ENCODE data around the gene PARD3.

PARD3 gene

DNA sequence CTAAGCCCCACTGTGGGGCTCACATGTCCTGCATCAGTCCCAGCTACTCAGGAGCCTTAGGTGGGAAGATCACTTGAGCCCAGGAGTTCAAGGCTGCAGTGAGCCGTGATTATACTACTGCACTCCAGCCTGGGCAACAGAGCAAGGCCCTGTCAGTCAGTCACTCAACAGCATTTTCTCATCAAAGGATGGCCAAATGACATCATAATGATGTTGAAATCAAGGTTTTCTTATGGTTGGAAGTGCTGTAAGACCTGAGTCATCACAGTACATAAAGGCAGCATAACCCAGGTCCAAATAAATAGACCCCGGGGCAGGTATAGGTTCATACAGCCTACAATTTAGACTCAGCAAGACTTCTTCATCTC is 341.1 kb downstream of the PARD3 start:
- Histone ChIP-seq H3K27me3 (ENCODE audit: control insufficient read depth in 1 of 2, insufficient read depth in 2 of 2, low read length in 2 of 2) (no peaks in the 10 kb centered on the region), H3K9me3 (ENCODE audit: control insufficient read depth in 2 of 2, low read length in 2 of 2) (no peaks in the 10 kb centered on the region), H3K4me3 (ENCODE audit: low read length in 2 of 2) (no peak overlapping the region), H3K36me3 (ENCODE audit: control insufficient read depth in 2 of 2, insufficient read depth in 2 of 2, low read length in 2 of 2) (peaks cover 0 to 3% of the 10 kb centered on the region in 2 donors), H3K4me1 (ENCODE audit: control insufficient read depth, insufficient read depth, low read length) (no peaks in the 10 kb centered on the region), H3K9ac (ENCODE audit: low read length in 2 of 2) (no peak overlapping the region), H3K27ac (ENCODE audit: low read length) (no peak overlapping the region)

DNA sequence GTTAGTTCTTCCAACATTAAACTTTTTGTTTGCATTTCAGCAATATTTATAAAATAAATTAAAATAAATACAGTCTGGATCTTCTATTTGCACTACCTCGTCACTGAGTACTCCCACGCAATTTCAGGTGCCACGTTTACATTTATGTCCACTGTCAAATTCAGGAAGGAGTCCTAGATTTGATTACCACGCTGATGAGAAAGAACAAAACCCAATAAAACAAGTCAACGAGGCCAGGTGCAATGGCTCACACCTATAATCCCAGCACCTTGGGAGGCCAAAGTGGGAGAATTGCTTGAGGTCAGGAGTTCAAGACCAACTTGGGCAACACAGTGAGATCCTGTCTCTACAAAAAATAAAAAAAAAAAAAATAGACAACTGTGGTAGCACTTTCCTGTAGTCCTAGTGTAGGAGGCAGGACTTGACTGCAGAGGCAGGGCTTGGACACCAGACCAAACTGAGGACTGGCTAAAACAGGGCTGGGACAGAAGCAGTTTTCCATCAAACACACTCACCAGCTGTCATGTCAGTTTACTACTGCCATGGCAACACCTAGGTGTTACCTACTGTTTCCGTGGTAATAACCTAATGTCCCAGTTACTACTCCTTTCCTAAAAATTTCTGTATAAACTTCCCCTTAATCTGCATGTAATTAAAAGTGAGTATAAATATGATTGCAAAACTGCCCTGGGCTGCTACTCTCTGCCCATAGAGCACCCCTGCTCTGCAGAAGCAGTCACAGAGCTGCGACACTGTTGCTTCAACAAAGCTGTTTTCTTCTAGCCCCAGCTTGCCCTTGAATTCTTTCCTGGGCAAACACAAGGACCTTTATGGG is 341.7 kb downstream of the PARD3 start:
- H3K4me3 ChIP-seq (ENCODE audit: low read length in 2 of 2): no peak overlapping the region
- no peaks in the 10 kb centered on the region for H3K4me1 ChIP-seq (ENCODE audit: control insufficient read depth, insufficient read depth, low read length)
- H3K9ac ChIP-seq (ENCODE audit: low read length in 2 of 2): no peak overlapping the region
- no peaks in the 10 kb centered on the region for H3K9me3 ChIP-seq (ENCODE audit: control insufficient read depth in 2 of 2, low read length in 2 of 2)
- no peak overlapping the region for H3K27ac ChIP-seq (ENCODE audit: low read length)
- peaks cover 0 to 3% of the 10 kb centered on the region in 2 donors for H3K36me3 ChIP-seq (ENCODE audit: control insufficient read depth in 2 of 2, insufficient read depth in 2 of 2, low read length in 2 of 2)
- H3K27me3 ChIP-seq (ENCODE audit: control insufficient read depth in 1 of 2, insufficient read depth in 2 of 2, low read length in 2 of 2): no peaks in the 10 kb centered on the region

DNA sequence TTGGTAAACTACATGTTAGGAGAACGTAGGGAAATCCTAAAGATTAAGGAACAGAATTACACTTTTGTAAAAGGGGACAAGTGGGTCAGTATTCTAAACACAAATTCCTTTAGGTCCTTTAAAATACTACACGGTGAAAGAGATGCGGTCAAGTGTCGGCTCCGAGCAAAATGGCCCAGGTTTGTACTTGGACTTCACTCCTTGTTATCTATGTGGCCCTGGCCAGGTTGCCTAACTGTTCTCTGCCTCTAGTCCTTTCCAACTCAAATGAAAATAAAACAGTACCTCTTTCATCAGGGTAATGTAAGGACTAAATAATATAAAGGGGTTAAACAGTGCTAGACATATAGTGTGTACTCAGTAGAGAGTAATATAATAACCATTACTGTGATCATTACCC is 344.8 kb downstream of the PARD3 start:
- Histone ChIP-seq H3K4me3 (ENCODE audit: low read length in 2 of 2) (no peak overlapping the region), H3K9me3 (ENCODE audit: control insufficient read depth in 2 of 2, low read length in 2 of 2) (no peaks in the 10 kb centered on the region), H3K4me1 (ENCODE audit: control insufficient read depth, insufficient read depth, low read length) (no peaks in the 10 kb centered on the region), H3K27me3 (ENCODE audit: control insufficient read depth in 1 of 2, insufficient read depth in 2 of 2, low read length in 2 of 2) (no peaks in the 10 kb centered on the region), H3K9ac (ENCODE audit: low read length in 2 of 2) (no peak overlapping the region), H3K36me3 (ENCODE audit: control insufficient read depth in 2 of 2, insufficient read depth in 2 of 2, low read length in 2 of 2) (peaks cover 0 to 3% of the 10 kb centered on the region in 2 donors), H3K27ac (ENCODE audit: low read length) (no peak overlapping the region)

DNA sequence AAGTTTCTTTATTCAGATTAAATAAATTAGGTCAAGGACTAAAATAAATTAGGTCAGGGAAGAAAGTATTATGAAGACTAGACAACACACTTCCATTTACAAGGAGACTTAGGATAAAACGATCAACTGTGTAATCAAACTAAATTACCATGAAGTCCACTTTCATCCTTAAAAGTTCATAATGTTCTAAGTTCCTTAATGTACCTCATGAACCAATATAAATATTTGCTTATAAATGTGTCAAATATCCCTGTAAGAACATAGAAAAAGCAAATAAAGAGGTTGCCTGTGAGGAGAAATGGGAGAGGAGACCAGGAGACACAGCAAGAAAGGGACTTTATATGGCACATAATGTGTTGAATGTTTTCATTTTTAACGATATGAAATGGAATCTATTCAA is 345.6 kb downstream of the PARD3 start:
- Histone ChIP-seq H3K4me3 (ENCODE audit: low read length in 2 of 2) (no peak overlapping the region), H3K9me3 (ENCODE audit: control insufficient read depth in 2 of 2, low read length in 2 of 2) (no peaks in the 10 kb centered on the region), H3K27ac (ENCODE audit: low read length) (no peak overlapping the region), H3K36me3 (ENCODE audit: control insufficient read depth in 2 of 2, insufficient read depth in 2 of 2, low read length in 2 of 2) (peaks cover 0 to 3% of the 10 kb centered on the region in 2 donors), H3K9ac (ENCODE audit: low read length in 2 of 2) (no peak overlapping the region), H3K4me1 (ENCODE audit: control insufficient read depth, insufficient read depth, low read length) (no peaks in the 10 kb centered on the region), H3K27me3 (ENCODE audit: control insufficient read depth in 1 of 2, insufficient read depth in 2 of 2, low read length in 2 of 2) (no peaks in the 10 kb centered on the region)

DNA sequence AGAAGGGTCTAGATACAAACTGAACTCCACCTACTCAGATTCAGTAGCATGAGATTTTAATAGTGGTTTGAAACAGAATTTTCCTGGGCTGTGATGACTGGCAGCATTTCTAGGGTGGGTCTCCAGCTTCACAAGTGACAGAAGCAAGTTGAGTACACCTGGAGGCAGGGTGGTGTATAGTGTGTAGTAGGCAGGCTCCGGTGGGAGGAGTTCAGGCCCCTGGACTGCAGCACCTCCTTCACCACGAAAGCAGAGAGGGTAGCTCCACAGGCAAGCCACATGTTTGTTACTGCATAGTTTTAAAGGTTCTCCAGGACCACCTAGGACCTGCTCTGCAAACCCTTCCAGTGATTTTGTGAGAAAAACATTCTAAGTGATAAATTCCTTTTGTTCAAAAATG is 347.2 kb downstream of the PARD3 start:
- no peaks in the 10 kb centered on the region for H3K27me3 ChIP-seq (ENCODE audit: control insufficient read depth in 1 of 2, insufficient read depth in 2 of 2, low read length in 2 of 2)
- no peak overlapping the region for H3K9ac ChIP-seq (ENCODE audit: low read length in 2 of 2)
- no peak overlapping the region for H3K27ac ChIP-seq (ENCODE audit: low read length)
- no peaks in the 10 kb centered on the region for H3K9me3 ChIP-seq (ENCODE audit: control insufficient read depth in 2 of 2, low read length in 2 of 2)
- peaks cover 0 to 3% of the 10 kb centered on the region in 2 donors for H3K36me3 ChIP-seq (ENCODE audit: control insufficient read depth in 2 of 2, insufficient read depth in 2 of 2, low read length in 2 of 2)
- no peak overlapping the region for H3K4me3 ChIP-seq (ENCODE audit: low read length in 2 of 2)
- no peaks in the 10 kb centered on the region for H3K4me1 ChIP-seq (ENCODE audit: control insufficient read depth, insufficient read depth, low read length)

DNA sequence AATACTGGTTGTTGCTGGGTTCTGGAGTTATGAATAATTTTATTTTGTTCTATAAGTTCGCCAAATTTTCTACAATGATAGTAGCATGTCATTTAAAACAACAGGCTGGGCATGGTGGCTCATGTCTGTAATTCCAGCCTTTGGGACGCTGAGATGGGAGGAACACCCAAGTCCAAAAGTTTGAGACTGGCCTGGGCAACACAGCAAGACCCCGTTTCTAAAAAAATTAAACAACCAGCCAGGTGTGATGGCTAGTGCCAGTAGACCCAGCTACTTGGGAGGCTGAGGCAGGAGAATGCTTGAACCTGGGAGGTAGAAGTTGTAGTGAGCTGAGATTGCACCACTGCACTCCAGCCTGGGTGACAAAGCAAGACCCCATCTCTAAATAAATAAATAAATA is 347.7 kb downstream of the PARD3 start:
- H3K27ac ChIP-seq (ENCODE audit: low read length): no peak overlapping the region
- peaks cover 0 to 3% of the 10 kb centered on the region in 2 donors for H3K36me3 ChIP-seq (ENCODE audit: control insufficient read depth in 2 of 2, insufficient read depth in 2 of 2, low read length in 2 of 2)
- no peaks in the 10 kb centered on the region for H3K4me1 ChIP-seq (ENCODE audit: control insufficient read depth, insufficient read depth, low read length)
- H3K9me3 ChIP-seq (ENCODE audit: control insufficient read depth in 2 of 2, low read length in 2 of 2): no peaks in the 10 kb centered on the region
- H3K4me3 ChIP-seq (ENCODE audit: low read length in 2 of 2): no peak overlapping the region
- H3K27me3 ChIP-seq (ENCODE audit: control insufficient read depth in 1 of 2, insufficient read depth in 2 of 2, low read length in 2 of 2): no peaks in the 10 kb centered on the region
- H3K9ac ChIP-seq (ENCODE audit: low read length in 2 of 2): no peak overlapping the region

DNA sequence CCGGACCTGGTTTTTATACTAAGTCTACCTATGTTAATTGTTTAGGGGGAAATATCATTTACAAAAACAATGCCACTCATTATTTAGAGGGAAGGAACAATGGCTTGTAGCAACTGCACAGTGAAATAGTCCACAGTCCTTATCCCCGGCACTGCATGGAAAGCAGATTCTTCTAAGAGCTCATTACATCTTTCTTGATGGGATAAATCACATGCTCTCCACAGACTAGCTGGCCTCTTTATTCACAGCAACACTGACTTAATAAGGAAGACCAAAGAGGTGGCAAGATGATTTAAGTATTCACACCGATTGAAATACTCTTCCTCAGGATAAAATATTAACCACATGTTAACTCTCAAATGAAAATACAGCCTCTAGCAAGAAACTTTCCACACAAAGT is 349.4 kb downstream of the PARD3 start:
- no peaks in the 10 kb centered on the region for H3K4me1 ChIP-seq (ENCODE audit: control insufficient read depth, insufficient read depth, low read length)
- H3K27me3 ChIP-seq (ENCODE audit: control insufficient read depth in 1 of 2, insufficient read depth in 2 of 2, low read length in 2 of 2): no peaks in the 10 kb centered on the region
- H3K36me3 ChIP-seq (ENCODE audit: control insufficient read depth in 2 of 2, insufficient read depth in 2 of 2, low read length in 2 of 2): peaks cover 0 to 3% of the 10 kb centered on the region in 2 donors

DNA sequence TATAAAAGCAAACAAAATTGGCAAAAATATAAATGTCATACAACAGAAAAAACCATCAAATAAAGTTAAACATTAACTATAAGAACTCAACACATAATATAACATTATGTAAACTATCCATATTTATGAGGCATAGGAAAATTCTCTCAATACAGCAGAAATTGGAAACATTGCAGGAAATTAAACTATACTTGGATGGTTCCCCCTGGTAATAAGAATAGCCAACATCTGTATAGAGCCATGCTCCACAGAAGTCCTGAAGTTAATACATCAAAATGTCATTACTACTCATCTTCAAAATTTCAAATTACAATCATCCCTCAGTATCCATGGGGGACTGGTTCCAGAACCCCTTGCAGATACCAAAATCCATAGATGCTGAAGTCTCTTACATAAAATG is 350.5 kb downstream of the PARD3 start:
- no peak overlapping the region for H3K9ac ChIP-seq (ENCODE audit: low read length in 2 of 2)
- no peak overlapping the region for H3K4me3 ChIP-seq (ENCODE audit: low read length in 2 of 2)
- H3K9me3 ChIP-seq (ENCODE audit: control insufficient read depth in 2 of 2, low read length in 2 of 2): no peaks in the 10 kb centered on the region
- H3K27ac ChIP-seq (ENCODE audit: low read length): no peak overlapping the region
- no peaks in the 10 kb centered on the region for H3K27me3 ChIP-seq (ENCODE audit: control insufficient read depth in 1 of 2, insufficient read depth in 2 of 2, low read length in 2 of 2)
- no peaks in the 10 kb centered on the region for H3K4me1 ChIP-seq (ENCODE audit: control insufficient read depth, insufficient read depth, low read length)
- no peaks in the 10 kb centered on the region for H3K36me3 ChIP-seq (ENCODE audit: control insufficient read depth in 2 of 2, insufficient read depth in 2 of 2, low read length in 2 of 2)

More for the DNA sequence above, 349.4 kb downstream of the PARD3 start:
- H3K9ac ChIP-seq (ENCODE audit: low read length in 2 of 2): no peak overlapping the region
- H3K9me3 ChIP-seq (ENCODE audit: control insufficient read depth in 2 of 2, low read length in 2 of 2): no peaks in the 10 kb centered on the region
- no peak overlapping the region for H3K27ac ChIP-seq (ENCODE audit: low read length)
- no peak overlapping the region for H3K4me3 ChIP-seq (ENCODE audit: low read length in 2 of 2)

DNA sequence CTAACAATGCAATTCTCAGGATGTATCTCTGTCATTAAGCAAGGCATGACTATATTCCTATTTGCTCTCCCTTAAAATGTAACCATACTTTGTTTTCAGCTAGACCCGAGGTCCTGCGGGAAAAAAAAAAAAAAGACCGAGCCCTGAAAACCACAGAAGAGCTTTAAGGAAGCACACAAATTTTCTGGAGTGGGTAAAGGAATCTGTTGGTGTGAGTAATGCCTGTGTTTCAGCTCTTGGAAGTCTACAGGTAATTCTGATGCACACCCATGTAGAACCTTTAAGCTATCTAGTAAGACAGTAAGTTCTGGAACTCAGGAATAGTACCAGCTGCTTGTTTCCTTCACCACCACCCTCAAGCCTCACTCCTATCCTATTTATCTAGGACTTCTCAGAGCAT is 351.1 kb downstream of the PARD3 start:
- Histone ChIP-seq H3K4me1 (ENCODE audit: control insufficient read depth, insufficient read depth, low read length) (no peaks in the 10 kb centered on the region), H3K9ac (ENCODE audit: low read length in 2 of 2) (no peak overlapping the region), H3K36me3 (ENCODE audit: control insufficient read depth in 2 of 2, insufficient read depth in 2 of 2, low read length in 2 of 2) (no peaks in the 10 kb centered on the region), H3K9me3 (ENCODE audit: control insufficient read depth in 2 of 2, low read length in 2 of 2) (no peaks in the 10 kb centered on the region), H3K27ac (ENCODE audit: low read length) (no peak overlapping the region), H3K4me3 (ENCODE audit: low read length in 2 of 2) (no peak overlapping the region), H3K27me3 (ENCODE audit: control insufficient read depth in 1 of 2, insufficient read depth in 2 of 2, low read length in 2 of 2) (no peaks in the 10 kb centered on the region)

DNA sequence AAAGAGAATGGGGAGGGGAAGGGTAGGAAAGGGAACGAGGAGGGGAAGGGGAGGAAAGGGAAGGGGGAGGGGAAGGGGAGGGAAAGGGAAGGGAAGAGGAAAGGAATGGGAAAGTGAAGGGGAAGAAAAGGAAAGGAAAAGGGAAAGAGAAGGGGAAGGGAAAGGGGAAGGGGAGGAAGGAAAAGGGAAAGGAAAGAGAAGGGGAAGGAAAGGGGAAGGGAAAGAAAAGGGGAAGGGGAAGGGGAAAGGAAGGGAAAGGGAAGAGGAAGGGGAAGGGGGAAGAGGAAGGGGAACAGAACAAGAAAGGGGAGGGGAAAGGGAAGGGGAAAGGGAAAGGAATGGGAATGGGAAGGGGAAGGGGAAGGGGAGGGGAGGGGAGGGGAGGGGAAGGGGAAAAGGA is 352.1 kb downstream of the PARD3 start:
- Histone ChIP-seq H3K27me3 (ENCODE audit: control insufficient read depth in 1 of 2, insufficient read depth in 2 of 2, low read length in 2 of 2) (no peaks in the 10 kb centered on the region), H3K27ac (ENCODE audit: low read length) (no peak overlapping the region), H3K9ac (ENCODE audit: low read length in 2 of 2) (no peak overlapping the region), H3K36me3 (ENCODE audit: control insufficient read depth in 2 of 2, insufficient read depth in 2 of 2, low read length in 2 of 2) (no peaks in the 10 kb centered on the region), H3K9me3 (ENCODE audit: control insufficient read depth in 2 of 2, low read length in 2 of 2) (no peaks in the 10 kb centered on the region), H3K4me1 (ENCODE audit: control insufficient read depth, insufficient read depth, low read length) (no peaks in the 10 kb centered on the region), H3K4me3 (ENCODE audit: low read length in 2 of 2) (no peak overlapping the region)

DNA sequence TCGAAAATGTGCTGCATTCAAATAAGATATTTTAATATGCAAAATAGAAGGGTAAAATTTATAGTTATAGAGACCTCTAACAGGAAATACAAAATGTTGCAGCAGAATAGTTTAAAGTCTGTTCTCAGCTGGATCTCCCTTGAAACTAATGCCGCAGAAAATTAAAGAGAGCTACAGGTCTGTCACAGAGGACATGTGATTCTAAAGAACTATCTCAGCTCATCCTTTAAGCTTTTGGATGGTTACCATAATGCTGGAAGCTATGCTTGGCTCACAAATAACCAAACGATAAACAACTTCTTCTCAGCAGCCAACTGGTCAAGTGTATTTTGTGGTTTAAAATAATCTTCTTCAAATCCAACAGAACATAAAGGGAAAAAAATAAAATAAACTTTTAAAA is 353.0 kb downstream of the PARD3 start:
- Histone ChIP-seq H3K4me1 (ENCODE audit: control insufficient read depth, insufficient read depth, low read length) (no peaks in the 10 kb centered on the region), H3K9me3 (ENCODE audit: control insufficient read depth in 2 of 2, low read length in 2 of 2) (no peaks in the 10 kb centered on the region), H3K27ac (ENCODE audit: low read length) (no peak overlapping the region), H3K4me3 (ENCODE audit: low read length in 2 of 2) (no peak overlapping the region), H3K9ac (ENCODE audit: low read length in 2 of 2) (no peak overlapping the region), H3K27me3 (ENCODE audit: control insufficient read depth in 1 of 2, insufficient read depth in 2 of 2, low read length in 2 of 2) (no peaks in the 10 kb centered on the region), H3K36me3 (ENCODE audit: control insufficient read depth in 2 of 2, insufficient read depth in 2 of 2, low read length in 2 of 2) (no peaks in the 10 kb centered on the region)

Measured in stomach smooth muscle (tissue), 2 donors.